ENCODE results near the gene LRRN4. TPM values are rescaled to one million over a fixed set of nuclear protein-coding genes. Genes with fewer than 3 reads are reported as not detected.

Gene LRRN4
- total RNA-seq, 1 donor from 2014 or later: not detected

DNA sequence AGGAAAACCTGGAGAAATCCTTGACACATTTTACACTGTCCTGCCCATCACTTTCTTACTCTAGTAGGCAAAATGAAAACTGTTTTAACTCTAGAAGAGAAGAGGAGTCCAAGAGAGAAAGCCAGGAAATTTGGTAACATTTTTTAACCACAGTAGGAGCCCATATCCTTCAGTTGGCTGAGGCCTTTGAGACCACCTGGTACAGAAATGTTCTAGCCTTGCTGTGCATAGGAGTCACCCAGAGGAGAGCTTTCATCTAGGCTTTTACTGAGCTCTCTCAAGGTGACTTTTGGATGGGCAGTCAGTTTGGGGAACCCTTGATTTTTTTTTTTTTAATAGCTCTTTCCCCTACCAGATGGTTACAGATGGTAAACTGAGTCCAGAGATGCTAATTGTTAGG lies 25.0 kb downstream of the LRRN4 start:
- H3K4me3 Mint-ChIP-seq (ENCODE audit: unreplicated experiment): no peak overlapping the region
- no peak for DNase-seq
- H3K4me1 Mint-ChIP-seq (ENCODE audit: low read depth, unreplicated experiment): no peaks in the 10 kb centered on the region
- TF ChIP-seq, protein P1, sequence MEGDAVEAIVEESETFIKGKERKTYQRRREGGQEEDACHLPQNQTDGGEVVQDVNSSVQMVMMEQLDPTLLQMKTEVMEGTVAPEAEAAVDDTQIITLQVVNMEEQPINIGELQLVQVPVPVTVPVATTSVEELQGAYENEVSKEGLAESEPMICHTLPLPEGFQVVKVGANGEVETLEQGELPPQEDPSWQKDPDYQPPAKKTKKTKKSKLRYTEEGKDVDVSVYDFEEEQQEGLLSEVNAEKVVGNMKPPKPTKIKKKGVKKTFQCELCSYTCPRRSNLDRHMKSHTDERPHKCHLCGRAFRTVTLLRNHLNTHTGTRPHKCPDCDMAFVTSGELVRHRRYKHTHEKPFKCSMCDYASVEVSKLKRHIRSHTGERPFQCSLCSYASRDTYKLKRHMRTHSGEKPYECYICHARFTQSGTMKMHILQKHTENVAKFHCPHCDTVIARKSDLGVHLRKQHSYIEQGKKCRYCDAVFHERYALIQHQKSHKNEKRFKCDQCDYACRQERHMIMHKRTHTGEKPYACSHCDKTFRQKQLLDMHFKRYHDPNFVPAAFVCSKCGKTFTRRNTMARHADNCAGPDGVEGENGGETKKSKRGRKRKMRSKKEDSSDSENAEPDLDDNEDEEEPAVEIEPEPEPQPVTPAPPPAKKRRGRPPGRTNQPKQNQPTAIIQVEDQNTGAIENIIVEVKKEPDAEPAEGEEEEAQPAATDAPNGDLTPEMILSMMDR (IDR thresholded peaks at IDR 0.05; ENCODE audit: partially characterized antibody, unreplicated experiment): no peak
- H3K36me3 Mint-ChIP-seq (ENCODE audit: unreplicated experiment): peaks cover 19% of the 10 kb centered on the region
- no peaks in the 10 kb centered on the region for H3K27me3 Mint-ChIP-seq (ENCODE audit: unreplicated experiment)
- no peak overlapping the region for H3K27ac Mint-ChIP-seq (ENCODE audit: unreplicated experiment)
- peaks cover 4% of the 10 kb centered on the region for H3K9me3 Mint-ChIP-seq (ENCODE audit: unreplicated experiment)

DNA sequence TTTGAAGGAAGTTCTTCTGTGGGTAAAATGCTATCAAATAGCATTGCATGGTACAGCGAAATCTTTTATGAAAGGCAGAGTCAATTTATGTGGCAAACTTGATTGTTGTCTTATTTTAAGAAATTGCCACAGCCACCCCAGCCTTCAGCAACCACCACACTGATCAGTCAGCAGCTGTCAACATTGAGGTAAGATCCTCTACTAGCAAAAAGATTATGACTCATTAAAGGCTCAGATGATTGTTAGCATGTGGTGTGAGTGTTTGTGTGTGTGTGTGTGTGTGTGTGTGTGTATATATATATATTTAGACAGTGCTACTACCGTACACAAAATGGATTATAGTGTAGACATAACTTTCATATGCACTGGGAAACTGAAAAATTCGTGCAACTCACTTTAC lies 27.8 kb downstream of the LRRN4 start:
- TF ChIP-seq, protein P1 (IDR thresholded peaks at IDR 0.05; ENCODE audit: partially characterized antibody, unreplicated experiment): no peak
- H3K9me3 Mint-ChIP-seq (ENCODE audit: unreplicated experiment): peaks cover 4% of the 10 kb centered on the region
- H3K4me1 Mint-ChIP-seq (ENCODE audit: low read depth, unreplicated experiment): no peaks in the 10 kb centered on the region
- DNase-seq: no peak
- no peak overlapping the region for H3K4me3 Mint-ChIP-seq (ENCODE audit: unreplicated experiment)
- H3K36me3 Mint-ChIP-seq (ENCODE audit: unreplicated experiment): peaks cover 19% of the 10 kb centered on the region
- no peaks in the 10 kb centered on the region for H3K27me3 Mint-ChIP-seq (ENCODE audit: unreplicated experiment)
- no peak overlapping the region for H3K27ac Mint-ChIP-seq (ENCODE audit: unreplicated experiment)

DNA sequence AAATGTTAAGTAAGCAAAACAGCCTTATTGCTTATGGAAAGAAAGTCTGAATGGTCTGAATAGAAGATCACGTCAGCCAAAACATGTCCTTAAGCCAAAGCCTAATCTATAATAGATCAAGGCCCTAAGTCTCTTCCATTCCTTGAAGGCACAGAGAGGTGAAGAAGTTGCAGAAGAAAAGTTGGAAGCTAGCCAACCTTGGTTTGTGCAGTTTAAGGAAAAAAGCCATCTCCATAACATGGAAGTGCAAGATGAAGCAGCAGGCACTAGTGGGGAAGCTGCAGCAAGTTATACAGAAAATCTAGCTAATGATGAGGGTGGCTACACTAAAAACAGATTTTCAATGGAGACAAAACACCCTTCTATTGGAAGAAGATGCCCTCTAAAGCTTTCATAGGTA lies 29.1 kb downstream of the LRRN4 start:
- DNase-seq: no peak
- H3K9me3 Mint-ChIP-seq (ENCODE audit: unreplicated experiment): peaks cover 4% of the 10 kb centered on the region

DNA sequence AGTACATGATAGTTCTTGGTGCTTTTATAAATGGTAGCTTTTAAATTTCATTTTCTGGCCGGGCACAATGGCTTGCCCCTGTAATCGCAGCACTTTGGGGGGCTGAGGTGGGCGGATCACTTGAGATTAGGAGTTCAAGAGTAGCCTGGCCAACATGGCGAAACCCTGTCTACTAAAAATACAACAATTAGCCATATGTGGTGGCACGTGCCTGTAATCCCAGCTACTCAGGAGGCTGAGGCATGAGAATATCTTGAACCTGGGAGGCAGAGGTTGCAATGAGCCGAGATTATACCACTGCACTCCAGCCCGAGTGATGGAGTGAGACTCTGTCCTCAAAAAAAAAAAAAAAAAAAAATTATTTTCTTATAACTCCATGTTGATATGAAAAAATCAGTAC lies 36.0 kb downstream of the LRRN4 start:
- no peak overlapping the region for H3K4me3 Mint-ChIP-seq (ENCODE audit: unreplicated experiment)
- no peaks in the 10 kb centered on the region for H3K9me3 Mint-ChIP-seq (ENCODE audit: unreplicated experiment)
- H3K27ac Mint-ChIP-seq (ENCODE audit: unreplicated experiment): no peak overlapping the region
- no peaks in the 10 kb centered on the region for H3K4me1 Mint-ChIP-seq (ENCODE audit: low read depth, unreplicated experiment)
- no peak for DNase-seq
- TF ChIP-seq, protein P1 (IDR thresholded peaks at IDR 0.05; ENCODE audit: partially characterized antibody, unreplicated experiment): no peak
- H3K27me3 Mint-ChIP-seq (ENCODE audit: unreplicated experiment): peaks cover 2% of the 10 kb centered on the region
- no peaks in the 10 kb centered on the region for H3K36me3 Mint-ChIP-seq (ENCODE audit: unreplicated experiment)

More for the DNA sequence above, 29.1 kb downstream of the LRRN4 start:
- Mint-ChIP-seq H3K27ac (ENCODE audit: unreplicated experiment) (no peak overlapping the region), H3K4me3 (ENCODE audit: unreplicated experiment) (no peak overlapping the region), H3K27me3 (ENCODE audit: unreplicated experiment) (no peaks in the 10 kb centered on the region), H3K4me1 (ENCODE audit: low read depth, unreplicated experiment) (no peaks in the 10 kb centered on the region), H3K36me3 (ENCODE audit: unreplicated experiment) (peaks cover 19% of the 10 kb centered on the region)
- TF ChIP-seq, protein P1 (IDR thresholded peaks at IDR 0.05; ENCODE audit: partially characterized antibody, unreplicated experiment): no peak

DNA sequence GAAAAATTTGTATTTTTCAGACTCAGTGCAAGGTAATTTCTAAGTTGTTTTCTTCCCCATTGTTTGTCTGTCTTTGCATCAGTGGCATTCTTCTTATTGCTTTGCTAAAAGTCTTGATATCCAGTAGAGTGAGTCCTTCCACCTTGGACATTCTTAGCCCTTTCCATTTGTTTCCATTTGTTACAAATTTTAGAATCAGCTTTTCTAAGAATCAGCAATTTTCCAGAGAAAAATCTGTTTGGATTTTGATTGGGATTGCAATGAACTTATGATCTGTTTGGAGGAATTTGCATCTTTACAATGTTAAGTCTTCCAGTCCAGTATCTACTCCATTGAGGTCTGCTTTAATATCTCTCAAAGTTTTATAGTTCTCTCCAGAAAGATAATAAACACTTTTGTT lies 36.4 kb downstream of the LRRN4 start:
- Mint-ChIP-seq H3K36me3 (ENCODE audit: unreplicated experiment) (no peaks in the 10 kb centered on the region), H3K9me3 (ENCODE audit: unreplicated experiment) (no peaks in the 10 kb centered on the region), H3K4me1 (ENCODE audit: low read depth, unreplicated experiment) (no peaks in the 10 kb centered on the region), H3K4me3 (ENCODE audit: unreplicated experiment) (no peak overlapping the region), H3K27ac (ENCODE audit: unreplicated experiment) (no peak overlapping the region), H3K27me3 (ENCODE audit: unreplicated experiment) (peaks cover 2% of the 10 kb centered on the region)
- TF ChIP-seq, protein P1 (IDR thresholded peaks at IDR 0.05; ENCODE audit: partially characterized antibody, unreplicated experiment): no peak
- no peak for DNase-seq
